GM21423 (cell line): ENCODE results near the gene MRPL45.
A peak's percentile ranks its signal among the peaks of the same experiment; 100 is the strongest.
"Not testable (repeated sequence)": the region's sequence is repeated elsewhere in the genome, so short reads cannot be mapped to it uniquely, and the experiment has no call there.

ENCODE experiments used
- ATAC-seq: cut with Tn5 transposase; IDR thresholded peaks from one replicate; pipeline ENCODE4 v1.9.1; 2021; ENCODE audit warnings: mild to moderate bottlenecking, moderate library complexity; ENCODE audit not compliant: unreplicated experiment

MRPL45 gene

DNA sequence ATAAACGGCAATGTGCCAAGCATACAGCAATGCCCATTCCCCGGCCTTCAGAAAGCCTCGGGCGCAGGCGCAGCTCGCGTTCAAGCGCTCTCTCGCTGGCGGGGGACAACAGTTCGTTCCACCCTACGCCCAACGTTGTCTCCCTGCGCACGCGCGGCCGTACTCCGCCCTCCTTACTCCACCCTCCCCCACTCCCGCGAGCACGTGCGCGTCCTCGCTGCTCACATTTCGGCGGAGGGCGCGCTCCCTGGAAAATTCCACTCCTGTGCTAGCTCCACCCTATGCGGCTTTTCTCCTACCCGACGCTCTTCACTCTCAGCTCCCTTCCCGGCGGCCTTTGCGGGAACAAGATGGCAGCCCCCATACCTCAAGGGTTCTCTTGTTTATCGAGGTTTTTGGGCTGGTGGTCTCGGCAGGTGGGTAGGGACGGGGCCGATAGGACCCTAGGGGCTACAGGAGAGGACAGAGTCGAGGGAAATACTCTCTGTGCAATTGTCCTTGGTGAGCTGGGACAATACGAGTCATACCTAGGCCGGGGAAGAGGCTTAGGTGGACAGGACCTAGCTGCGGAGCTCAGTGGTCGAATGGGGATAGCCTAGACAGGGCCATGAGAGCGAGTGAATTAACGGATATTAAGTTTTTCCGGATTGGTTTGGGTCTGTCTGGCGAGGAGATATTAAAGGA, at the start of gene MRPL45:
TSS of gene MRPL45 (plus strand) at position 335 of the 684 bp plus-strand sequence. CDS start at position 351, 16 bp downstream.
- ATAC-seq, result peak; percentile 90

DNA sequence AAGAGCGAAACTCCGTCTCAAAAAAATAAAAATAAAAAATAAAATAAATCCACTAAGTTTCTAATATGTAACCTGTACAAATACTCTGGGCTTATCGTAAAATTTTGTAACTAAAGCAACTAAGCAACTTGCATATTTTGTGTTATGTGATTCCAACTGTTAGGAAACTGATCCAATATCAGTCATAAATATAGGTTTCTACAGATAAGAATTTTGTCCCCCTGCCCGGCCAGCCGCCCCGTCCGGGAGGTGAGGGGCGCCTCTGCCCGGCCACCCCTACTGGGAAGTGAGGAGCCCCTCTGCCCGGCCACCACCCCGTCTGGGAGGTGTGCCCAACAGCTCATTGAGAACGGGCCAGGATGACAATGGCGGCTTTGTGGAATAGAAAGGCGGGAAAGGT, 43.8 kb upstream of the MRPL45 start:
- not testable (repeated sequence) for ATAC-seq

DNA sequence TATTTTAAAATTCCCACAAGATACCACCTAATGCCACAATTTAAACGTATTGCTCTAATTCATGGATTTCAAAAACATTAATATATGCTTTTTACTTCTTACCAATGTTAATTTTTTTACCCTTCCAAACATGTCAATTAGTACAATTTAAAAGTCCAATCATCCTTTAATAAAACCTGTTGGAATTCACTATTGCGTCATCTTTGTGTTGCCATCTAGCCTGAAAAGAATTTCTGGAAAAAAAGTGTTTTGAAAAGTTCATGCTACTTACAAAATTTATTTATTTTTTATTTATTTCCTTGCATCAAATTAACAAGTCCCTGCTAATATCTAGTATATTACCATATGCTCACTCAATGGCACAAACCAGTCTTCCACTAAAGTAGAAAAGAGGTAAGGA, 42.6 kb upstream of the MRPL45 start:
- not testable (repeated sequence) for ATAC-seq

DNA sequence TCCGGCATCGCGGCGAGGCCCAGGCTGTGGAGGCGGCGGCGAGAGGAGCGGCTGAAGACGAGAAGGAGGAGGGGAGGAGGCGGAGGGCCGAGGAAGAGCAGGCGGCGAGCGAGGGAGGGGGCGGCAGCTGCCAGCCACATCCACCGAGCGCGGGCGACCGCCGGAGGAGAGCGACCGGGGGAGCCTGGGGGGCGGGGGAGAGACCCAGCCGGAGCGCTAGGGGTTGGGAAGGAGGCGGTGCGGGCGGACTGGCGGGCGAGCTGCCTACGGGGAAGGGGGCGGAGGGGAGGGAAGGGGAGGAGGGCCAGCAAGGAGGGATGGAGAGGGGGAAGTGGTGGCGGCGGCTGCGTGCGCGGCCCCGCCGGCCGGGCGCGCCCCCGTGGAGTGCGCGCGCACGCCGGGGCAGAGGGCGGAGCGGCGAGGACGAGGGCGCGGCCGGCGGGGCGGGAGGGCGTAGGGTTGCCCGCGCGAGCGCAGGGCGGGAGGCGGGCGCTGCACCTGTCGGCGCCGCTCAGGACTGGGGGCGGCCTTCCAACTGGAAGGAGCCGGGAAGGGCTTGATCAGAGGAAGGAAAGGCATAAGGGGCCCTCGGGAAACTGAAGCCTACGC, 39.9 kb upstream of the MRPL45 start:
- peak; percentile 87 for ATAC-seq

DNA sequence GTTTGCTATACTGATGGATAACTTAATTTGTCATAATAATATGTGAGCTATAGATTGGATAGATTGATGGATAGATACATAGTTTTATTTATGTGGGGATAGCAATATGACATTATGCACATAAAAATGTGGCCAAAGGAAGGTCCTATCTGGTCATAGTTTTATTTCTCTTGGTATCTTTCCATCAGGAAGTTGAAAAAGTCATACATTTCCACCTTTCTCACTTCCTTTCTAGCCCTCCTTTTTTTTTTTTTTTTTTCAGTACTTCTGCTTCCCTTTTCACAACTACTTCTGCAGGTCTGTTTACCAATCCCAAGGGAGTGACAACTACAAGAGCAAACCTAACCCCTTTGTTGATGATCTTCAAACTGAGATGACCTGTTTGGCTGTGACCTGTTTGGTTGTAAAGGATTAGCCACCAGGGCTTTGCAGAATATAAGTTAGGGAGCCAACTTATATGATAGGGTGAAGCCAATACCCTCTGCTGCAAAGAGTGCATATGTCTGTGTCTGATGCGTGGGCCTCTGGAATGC, 30.9 kb upstream of the MRPL45 start:
- ATAC-seq, result not testable (repeated sequence)

DNA sequence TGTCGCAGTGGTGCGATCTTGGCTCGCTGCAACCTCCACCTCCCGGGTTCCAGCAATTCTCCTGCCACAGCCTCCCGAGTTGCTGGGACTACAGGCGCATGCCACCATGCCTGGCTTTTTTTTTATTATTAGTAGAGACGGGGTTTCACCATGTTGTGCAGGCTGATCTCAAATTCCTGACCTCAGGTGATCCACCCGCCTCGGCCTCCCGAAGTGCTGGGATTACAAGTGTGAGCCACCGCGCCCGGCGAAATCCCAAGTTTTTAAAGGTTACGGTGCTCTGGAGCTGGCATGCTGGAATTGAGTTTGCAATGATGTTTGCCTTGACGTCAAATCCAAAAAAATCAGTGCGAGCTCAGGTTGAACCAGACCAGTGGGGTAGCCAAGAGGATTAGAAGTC, 30.4 kb upstream of the MRPL45 start:
- not testable (repeated sequence) for ATAC-seq

DNA sequence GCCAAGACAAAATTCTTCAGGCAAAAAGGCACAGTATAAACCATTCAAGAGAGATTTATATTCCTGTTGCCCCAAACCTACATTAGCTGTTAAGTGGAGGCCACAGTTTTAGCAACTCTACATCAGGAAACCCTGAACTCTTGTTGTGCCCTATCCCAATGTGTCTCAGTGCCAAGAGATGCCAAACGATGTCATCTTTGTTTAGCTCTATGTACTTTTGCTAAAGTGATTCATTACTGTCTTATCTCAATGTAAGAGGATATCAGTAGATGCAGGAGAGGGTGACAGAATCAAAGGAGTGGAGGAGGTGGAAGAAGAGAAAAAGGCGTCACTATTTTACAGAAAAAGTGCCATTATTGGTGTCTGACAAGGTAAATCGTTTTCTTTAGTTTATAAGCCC, 28.8 kb upstream of the MRPL45 start:
- not testable (repeated sequence) for ATAC-seq

DNA sequence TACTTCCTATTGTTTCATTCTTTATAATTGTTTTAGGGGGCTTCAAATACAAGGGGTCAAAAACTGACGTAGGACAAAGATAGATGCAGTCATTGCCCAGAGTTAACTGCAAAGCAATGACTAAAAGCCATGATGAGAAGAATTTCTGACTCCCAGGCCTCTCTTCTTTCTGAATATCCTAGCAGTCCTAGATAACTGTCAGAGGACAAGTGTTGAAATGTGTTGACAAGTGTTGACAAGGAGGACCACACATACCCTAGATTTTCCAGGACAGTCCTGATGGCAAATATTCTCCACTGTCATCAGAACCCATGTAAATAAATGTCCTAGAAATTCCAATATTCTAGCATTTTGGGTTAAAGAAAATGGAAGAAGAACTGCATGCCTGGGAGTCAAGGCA, 27.9 kb upstream of the MRPL45 start:
- not testable (repeated sequence) for ATAC-seq

DNA sequence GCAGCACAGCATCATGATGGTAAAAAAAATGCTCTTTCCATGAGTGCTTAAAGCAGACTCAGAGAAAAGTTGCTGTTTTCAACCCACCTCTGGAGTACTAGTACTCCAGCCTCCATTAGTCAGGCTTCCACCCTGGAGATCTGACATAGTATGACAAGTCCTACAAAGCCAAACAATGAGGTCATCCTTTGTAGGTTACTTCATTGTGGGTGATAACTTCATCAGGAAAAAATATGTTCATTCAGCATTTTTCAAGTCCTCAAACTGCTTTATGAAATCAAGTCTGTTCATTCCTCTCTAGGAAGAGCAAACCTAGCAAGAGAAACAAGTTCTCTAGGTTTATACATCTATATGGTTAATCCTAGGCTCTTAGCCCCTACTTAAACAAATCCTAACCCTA, 27.4 kb upstream of the MRPL45 start:
- not testable (repeated sequence) for ATAC-seq

DNA sequence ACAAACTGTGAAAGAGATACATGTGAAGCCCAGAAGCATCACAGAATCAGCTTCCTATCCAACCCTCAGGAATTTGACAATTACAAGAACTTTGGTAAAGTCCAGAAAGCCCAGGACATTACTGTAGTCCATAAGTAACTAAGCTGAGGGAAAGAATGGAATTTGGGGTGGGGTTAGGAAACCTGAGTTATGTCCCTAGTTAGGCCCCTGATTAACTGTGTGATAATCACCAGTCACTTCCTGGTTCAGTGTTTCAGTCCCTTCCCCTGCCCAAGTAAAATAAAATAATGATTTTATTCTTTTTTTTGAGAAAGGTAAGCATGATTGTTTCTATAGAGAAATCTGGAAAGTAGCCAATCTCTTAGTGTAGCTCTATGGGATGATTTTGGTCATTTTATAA, 11.0 kb upstream of the MRPL45 start:
- ATAC-seq, result not testable (repeated sequence)

DNA sequence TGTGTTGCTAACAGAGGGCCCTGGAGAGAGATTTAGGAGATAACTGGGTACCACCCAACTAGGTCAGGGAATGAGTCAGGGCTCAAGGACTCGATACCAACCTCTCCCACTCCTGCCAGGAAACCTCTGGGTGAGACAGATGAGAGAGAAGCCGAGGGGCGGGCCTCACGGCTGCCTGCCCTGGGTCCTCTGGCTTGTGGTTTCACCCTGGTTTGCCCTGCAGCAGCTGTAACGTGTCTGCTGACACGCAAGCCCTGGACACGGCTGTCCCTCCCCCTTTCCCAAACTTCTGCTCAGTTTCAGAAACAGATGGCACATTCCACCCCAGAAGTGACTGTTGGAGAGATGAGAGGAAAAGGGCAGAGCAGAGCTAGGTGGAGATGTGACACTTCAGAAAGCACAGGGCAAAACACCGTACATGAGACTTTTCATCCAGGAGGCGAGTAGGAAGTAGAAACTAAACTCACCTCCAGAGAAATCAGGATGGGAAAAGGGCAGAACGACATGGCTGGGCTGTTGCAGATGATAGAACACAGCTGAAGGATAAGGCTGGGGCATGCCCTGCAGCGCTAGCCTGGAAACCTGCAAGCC, 10.4 kb upstream of the MRPL45 start:
- ATAC-seq, result peak; percentile 76

DNA sequence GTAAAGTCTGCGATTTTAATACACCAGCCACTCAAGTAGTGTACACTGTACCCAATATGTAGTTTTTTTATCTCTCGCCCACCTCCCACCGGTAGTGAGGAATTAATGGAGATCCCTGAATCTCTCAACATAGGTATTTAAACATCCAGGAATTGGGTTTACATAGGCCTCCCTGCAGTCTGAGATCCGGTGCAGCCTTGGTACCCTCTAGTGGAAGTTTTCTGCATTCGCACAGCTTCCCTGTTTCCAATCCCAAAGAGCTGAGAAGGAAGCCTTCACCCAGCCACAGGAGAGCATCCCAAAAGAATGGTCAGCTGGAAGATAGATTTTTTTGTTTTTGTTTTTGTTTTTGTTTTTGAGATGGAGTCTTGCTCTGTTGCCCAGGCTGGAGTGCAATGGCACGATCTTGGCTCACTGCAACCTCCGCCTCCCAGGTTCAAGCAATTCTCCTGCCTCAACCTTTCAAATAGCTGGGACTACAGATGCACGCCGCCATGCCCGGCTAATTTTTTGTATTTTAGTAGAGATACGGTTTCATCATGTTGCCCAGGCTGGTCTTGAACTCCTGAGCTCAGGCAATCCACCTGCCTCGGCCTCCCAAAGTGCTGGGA, 8.6 kb upstream of the MRPL45 start:
- not testable (repeated sequence) for ATAC-seq

DNA sequence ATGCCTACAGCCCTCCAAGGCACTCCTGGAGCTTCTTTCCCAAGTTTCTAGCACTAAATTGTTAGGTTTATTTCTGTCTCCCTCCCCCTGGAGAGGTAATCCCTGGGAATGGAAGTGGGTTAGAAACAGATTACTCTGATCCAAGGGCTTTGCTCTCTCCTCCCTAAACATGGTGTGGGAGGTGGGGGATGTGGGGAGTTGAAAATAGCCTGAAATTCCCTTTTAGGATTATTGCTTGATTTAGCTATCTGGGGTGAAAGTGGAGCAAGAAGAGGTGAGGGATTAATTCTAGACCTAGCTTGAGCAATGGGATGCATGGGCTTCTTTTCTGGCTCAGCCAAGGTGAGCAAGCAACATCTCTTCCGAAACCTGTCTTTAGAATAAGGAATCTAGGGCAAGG, 7.2 kb upstream of the MRPL45 start:
- not testable (repeated sequence) for ATAC-seq

DNA sequence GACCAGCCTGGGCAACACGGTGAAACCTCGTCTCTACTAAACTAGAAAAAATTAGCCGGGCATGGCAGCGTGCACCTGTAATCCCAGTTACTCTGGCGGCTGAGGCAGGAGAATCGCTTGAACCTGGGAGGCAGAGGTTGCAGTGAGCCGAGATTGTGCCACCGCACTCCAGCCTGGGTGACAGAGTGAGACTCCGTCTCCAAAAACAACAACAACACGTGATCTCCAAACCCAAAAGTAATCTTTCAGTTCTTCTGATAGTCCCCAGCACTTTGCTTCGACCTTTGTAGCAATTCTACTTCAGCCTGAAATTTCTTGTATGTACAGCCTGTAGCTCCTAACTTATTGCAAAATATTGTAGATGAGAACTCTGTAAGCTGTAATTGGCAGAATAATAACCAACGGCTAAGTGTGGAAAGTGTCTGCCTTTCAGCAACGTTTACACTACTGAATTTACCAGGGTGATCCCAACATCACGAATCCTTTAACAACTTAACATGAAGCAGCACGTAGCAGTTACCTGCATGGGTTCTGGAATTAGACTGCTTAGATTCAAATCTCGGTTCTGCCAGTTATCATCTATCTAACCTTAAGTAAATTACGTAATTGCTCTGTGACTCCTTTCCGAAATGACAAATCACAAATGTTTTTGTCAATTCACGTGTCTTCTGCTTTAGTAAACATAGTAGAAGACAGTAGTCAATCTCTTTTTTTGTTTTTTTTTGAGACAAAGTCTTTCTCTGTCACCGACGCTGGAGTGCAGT, 1.2 kb upstream of the MRPL45 start:
- not testable (repeated sequence) for ATAC-seq

DNA sequence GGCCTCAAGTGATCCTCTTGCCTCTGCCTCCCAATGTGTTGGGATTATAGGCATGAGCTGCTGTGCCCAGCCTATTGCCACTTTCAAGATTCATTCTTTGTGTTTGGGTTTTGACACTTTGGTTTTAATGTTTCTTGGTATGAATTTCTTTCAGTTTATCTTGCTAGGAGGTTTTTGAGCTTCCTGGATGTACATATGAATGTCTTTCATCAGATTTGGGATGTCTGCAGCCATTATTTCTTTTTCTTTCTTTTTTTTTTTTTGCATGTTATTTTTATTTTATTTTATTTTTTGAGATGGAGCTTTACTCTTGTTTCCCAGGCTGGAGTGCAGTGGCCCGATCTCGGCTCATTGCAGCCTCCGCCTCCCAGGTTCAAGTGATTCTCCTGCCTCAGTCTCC, 18.5 kb downstream of the MRPL45 start:
- no peak for ATAC-seq

DNA sequence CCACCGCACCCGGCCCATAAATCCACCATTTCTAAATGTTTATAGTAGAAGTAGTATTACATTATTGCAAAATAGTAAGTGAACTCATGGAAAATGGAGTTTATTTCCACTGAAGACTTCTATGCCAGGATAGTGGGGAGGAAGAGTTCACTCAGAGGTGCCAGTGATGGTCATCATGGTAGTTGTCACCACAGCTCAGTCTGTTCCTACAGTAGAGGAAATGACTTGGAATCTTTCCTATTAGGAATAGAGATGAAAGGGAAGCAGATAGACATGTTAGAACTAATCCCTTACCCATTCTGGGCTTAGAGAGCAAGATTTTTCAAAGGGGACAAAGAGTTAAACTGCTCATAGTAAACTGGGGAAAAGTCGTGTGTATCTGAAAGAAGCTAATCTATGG, 20.1 kb downstream of the MRPL45 start:
- ATAC-seq, result no peak

DNA sequence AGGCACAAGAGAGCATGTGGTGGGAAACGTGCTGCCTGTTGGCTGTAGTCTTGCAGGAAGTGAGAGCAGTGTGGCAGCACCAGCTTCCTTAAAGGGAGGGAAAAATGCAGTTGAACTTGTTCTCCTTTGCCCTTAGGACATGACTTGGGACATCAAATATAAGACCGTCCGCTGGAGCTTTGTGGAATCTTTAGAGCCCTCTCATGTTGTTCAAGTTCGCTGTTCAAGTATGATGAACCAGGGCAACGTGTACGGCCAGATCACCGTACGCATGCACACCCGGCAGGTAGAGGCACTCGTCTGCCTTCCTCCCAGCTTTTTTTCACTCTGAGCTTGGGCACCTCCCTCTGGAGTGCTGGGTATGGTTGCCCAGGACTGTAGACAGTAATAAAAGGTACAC, 23.5 kb downstream of the MRPL45 start:
- no peak for ATAC-seq

DNA sequence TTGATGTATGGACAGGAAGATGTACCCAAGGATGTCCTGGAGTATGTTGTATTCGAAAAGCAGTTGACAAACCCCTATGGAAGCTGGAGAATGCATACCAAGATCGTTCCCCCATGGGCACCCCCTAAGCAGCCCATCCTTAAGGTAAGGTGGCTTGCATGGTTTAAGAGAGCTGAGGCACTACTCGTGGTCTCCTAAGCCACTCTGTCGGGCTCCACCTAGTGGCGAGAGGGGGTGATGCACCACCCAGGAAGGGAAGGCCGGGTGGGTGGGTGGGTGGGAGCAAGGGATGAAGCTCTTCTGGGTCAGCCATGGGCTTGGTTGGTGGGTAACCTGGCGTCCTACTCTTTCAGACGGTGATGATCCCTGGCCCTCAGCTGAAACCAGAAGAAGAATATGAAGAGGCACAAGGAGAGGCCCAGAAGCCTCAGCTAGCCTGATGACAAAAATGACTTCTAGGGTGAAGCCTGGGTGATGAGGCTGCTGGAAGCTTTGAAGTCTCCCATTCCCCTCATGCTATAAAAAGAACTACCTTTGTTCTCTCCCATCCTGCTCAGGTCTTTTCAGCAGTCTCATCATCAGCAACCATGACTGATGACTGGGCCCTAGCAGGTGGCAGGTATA, 25.3 kb downstream of the MRPL45 start:
- ATAC-seq, result no peak

DNA sequence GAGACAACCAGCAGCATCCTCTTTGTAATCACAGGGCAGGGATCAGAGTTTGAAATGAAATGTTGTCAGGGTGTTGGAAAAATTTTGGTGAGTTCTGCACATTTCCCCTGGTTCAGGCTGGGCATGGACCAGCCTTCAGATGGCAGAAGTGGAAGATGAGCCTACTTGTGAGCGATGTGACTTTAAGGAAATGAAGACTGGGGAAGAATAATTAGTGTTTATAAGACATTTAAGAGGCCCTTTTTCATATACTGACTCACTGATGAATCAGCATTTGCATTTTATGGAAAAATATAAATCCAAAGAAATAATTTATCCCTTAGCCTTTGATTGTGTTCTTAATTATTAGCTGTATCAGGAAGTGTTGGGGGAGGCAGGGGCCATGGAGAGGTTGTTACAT, 25.9 kb downstream of the MRPL45 start:
- ATAC-seq, result no peak

DNA sequence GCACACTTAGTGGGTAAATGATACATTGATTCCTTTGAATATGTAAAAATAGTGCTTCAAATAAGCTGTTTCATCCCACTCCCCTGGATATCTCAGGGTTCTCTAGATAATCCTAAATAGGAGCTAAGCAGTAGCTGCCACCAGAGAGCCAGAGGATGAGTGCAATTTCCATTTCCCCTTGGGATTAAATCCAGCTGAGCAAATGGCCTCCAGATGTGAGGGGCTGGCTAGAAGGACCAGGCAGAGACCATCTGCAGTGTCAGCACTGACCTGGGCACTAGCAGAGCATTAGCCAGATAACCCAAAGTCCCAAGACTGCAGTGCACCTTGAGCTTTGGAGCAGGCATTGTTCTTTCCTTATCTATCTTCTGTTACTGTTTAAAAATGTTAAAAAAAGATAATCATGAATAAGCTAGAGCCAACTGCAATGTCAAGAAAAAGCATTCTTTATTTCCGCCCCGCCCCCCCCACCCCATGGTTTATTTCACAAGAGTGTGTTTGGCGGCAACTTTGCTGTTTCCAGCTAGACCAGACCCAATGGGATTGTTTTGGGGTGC, 27.3 kb downstream of the MRPL45 start:
- no peak for ATAC-seq
